ENCODE measurements around the gene KCNT1.

KCNT1 gene

GRCh38 chr9:135768516-135769218, 66.7 kb downstream of the KCNT1 start:
- DNase-seq (ENCODE audit: low read depth): no peak

- no peak for DNase-seq (ENCODE audit: low read depth)
Observed at GRCh38 chr9:135769489-135770202, 67.7 kb downstream of the KCNT1 start.

GRCh38 chr9:135770203-135770535, 68.2 kb downstream of the KCNT1 start:
- DNase-seq (ENCODE audit: low read depth): no peak

- no peak for DNase-seq (ENCODE audit: low read depth)
Observed at GRCh38 chr9:135770771-135771170, 68.8 kb downstream of the KCNT1 start.

- DNase-seq (ENCODE audit: low read depth): no peak
Observed at GRCh38 chr9:135771401-135772051, 69.5 kb downstream of the KCNT1 start.

- DNase-seq (ENCODE audit: low read depth): no peak
Observed at GRCh38 chr9:135772056-135772646, 70.2 kb downstream of the KCNT1 start.

GRCh38 chr9:135772702-135773493, 70.9 kb downstream of the KCNT1 start:
- no peak for DNase-seq (ENCODE audit: low read depth)

- no peak for DNase-seq (ENCODE audit: low read depth)
Observed at GRCh38 chr9:135773530-135774238, 71.7 kb downstream of the KCNT1 start.

- DNase-seq (ENCODE audit: low read depth): no peak
Observed at GRCh38 chr9:135774239-135774747, 72.3 kb downstream of the KCNT1 start.

- DNase-seq (ENCODE audit: low read depth): no peak
Observed at GRCh38 chr9:135774794-135775525, 73.0 kb downstream of the KCNT1 start.

- DNase-seq (ENCODE audit: low read depth): no peak
Observed at GRCh38 chr9:135775911-135776310, 73.9 kb downstream of the KCNT1 start.

- DNase-seq (ENCODE audit: low read depth): no peak
Observed at GRCh38 chr9:135776893-135777622, 75.1 kb downstream of the KCNT1 start.

GRCh38 chr9:135777623-135778177, 75.7 kb downstream of the KCNT1 start:
- no peak for DNase-seq (ENCODE audit: low read depth)

GRCh38 chr9:135778421-135778820, 76.4 kb downstream of the KCNT1 start:
- no peak for DNase-seq (ENCODE audit: low read depth)

- no peak for DNase-seq (ENCODE audit: low read depth)
Observed at GRCh38 chr9:135779571-135779970, 77.6 kb downstream of the KCNT1 start.

- no peak for DNase-seq (ENCODE audit: low read depth)
Observed at GRCh38 chr9:135780086-135780485, 78.1 kb downstream of the KCNT1 start.

- DNase-seq (ENCODE audit: low read depth): no peak
Observed at GRCh38 chr9:135780626-135781025, 78.6 kb downstream of the KCNT1 start.

- DNase-seq (ENCODE audit: low read depth): no peak
Observed at GRCh38 chr9:135782946-135783345, 81.0 kb downstream of the KCNT1 start.

- no peak for DNase-seq (ENCODE audit: low read depth)
Observed at GRCh38 chr9:135783540-135784245, 81.7 kb downstream of the KCNT1 start.

All from stimulated activated CD8-positive, alpha-beta memory T cell treated with anti-CD3 and anti-CD28 coated beads, Interleukin-15, amount 100 ng/mL, for 1 hour (primary cell).